Muscle of leg (tissue), 11 donors: ENCODE results near the gene ADARB2. TPM values are rescaled to one million over a fixed set of nuclear protein-coding genes. Genes with fewer than 3 reads are reported as not detected.

Source experiments
- DNase-seq: peaks from one replicate; pipeline ENCODE4 v3.0.0; 2013
- H3K27ac ChIP-seq: one replicate; pipeline ENCODE4 v1.5.1; 2013; ENCODE audit warnings: mild to moderate bottlenecking, low read length, control low read depth
- H3K27me3 ChIP-seq: one replicate; pipeline ENCODE4 v1.6.1; 2013; ENCODE audit warnings: low read length; ENCODE audit not compliant: control insufficient read depth, insufficient read depth
- H3K36me3 ChIP-seq: one replicate; pipeline ENCODE4 v1.6.1; 2013; ENCODE audit warnings: low read length; ENCODE audit not compliant: control insufficient read depth, insufficient read depth
- H3K4me1 ChIP-seq: one replicate; pipeline ENCODE4 v1.6.1; 2013; ENCODE audit warnings: low read length; ENCODE audit not compliant: control insufficient read depth, insufficient read depth
- H3K4me3 ChIP-seq: one replicate; pipeline ENCODE4 v1.5.1; 2013; ENCODE audit warnings: low read length, control low read depth
- H3K9me3 ChIP-seq: replicated peaks from 2 replicates; pipeline ENCODE4 v1.6.1; 2013; ENCODE audit warnings: low read depth, low read length; ENCODE audit not compliant: control insufficient read depth
- WGBS: methylation state at CpG from one replicate; pipeline ENCODE4 v1.1.5; 2013; ENCODE audit warnings: missing lambda C conversion rate; ENCODE audit not compliant: insufficient coverage; 5-methylcytosine and 5-hydroxymethylcytosine counted together
- polyA plus RNA-seq, 8 donors: library from polyadenylated mRNA; unstranded; fragments of 120-200 nt; gene quantifications; one replicate each; pipeline versions ENCODE4 v1.2.1 to v1.2.3, GENCODE V29; 2013; ENCODE audit warnings: inconsistent platforms in 1 of 8, low replicate concordance in 1 of 8; ENCODE audit not compliant: insufficient read length in 8 of 8, insufficient read depth in 1 of 8
- total RNA-seq: library from RNA; stranded (reverse); fragments of 120-200 nt; gene quantifications from one replicate; pipeline ENCODE4 v1.2.4, GENCODE V29; 2013

The ADARB2 gene
- total and polyA plus RNA-seq, 9 donors = 0.13 to 0.38 (median 0.23) TPM

GRCh38 chr10:1657479-1657878, 79.8 kb downstream of the ADARB2 start:
- H3K4me1 ChIP-seq = no peaks in the 10 kb centered on the region
- no peak overlapping the region for H3K4me3 ChIP-seq
- peak; percentile 7 for DNase-seq
- WGBS = 13% methylated on average over 6 of the region's 7 CpGs
- peaks cover 4% of the 10 kb centered on the region for H3K27me3 ChIP-seq
- H3K9me3 ChIP-seq = no peaks in the 10 kb centered on the region
- H3K27ac ChIP-seq = no peak overlapping the region
- H3K36me3 ChIP-seq = no peaks in the 10 kb centered on the region

GRCh38 chr10:1655367-1655766, 82.0 kb downstream of the ADARB2 start:
- peaks cover 4% of the 10 kb centered on the region for H3K27me3 ChIP-seq
- no peaks in the 10 kb centered on the region for H3K36me3 ChIP-seq
- H3K9me3 ChIP-seq = no peaks in the 10 kb centered on the region
- no peak overlapping the region for H3K4me3 ChIP-seq
- no CpG with 5 or more reads among the region's 3 CpGs for WGBS
- H3K4me1 ChIP-seq = no peaks in the 10 kb centered on the region
- DNase-seq = no peak
- no peak overlapping the region for H3K27ac ChIP-seq

GRCh38 chr10:1654811-1655356, 82.4 kb downstream of the ADARB2 start:
- peaks cover 4% of the 10 kb centered on the region for H3K27me3 ChIP-seq
- DNase-seq = no peak
- no peak overlapping the region for H3K27ac ChIP-seq
- no peaks in the 10 kb centered on the region for H3K36me3 ChIP-seq
- 74% methylated on average over 4 of the region's 9 CpGs for WGBS
- H3K4me3 ChIP-seq = no peak overlapping the region
- no peaks in the 10 kb centered on the region for H3K9me3 ChIP-seq
- H3K4me1 ChIP-seq = no peaks in the 10 kb centered on the region

- no peaks in the 10 kb centered on the region for H3K9me3 ChIP-seq
These were observed 83.1 kb downstream of the ADARB2 start for GRCh38 chr10:1654247-1654646.

GRCh38 chr10:1653321-1653720, 84.0 kb downstream of the ADARB2 start:
- Histone ChIP-seq H3K36me3 (no peaks in the 10 kb centered on the region), H3K9me3 (no peaks in the 10 kb centered on the region), H3K27me3 (peaks cover 2% of the 10 kb centered on the region), H3K4me1 (no peaks in the 10 kb centered on the region), H3K27ac (no peak overlapping the region), H3K4me3 (no peak overlapping the region)
- 79% methylated on average over 11 of the region's 11 CpGs for WGBS
- no peak for DNase-seq

More at GRCh38 chr10:1654247-1654646, 83.1 kb downstream of the ADARB2 start:
- Histone ChIP-seq H3K4me1 (no peaks in the 10 kb centered on the region), H3K36me3 (no peaks in the 10 kb centered on the region), H3K4me3 (no peak overlapping the region), H3K27ac (no peak overlapping the region), H3K27me3 (peaks cover 4% of the 10 kb centered on the region)
- WGBS = 68% methylated on average over 6 of the region's 6 CpGs
- no peak for DNase-seq

GRCh38 chr10:1652151-1652550, 85.2 kb downstream of the ADARB2 start:
- 63% methylated on average over 5 of the region's 9 CpGs for WGBS
- no peaks in the 10 kb centered on the region for H3K27me3 ChIP-seq

GRCh38 chr10:1651270-1651966, 85.9 kb downstream of the ADARB2 start:
- Histone ChIP-seq H3K9me3 (no peaks in the 10 kb centered on the region), H3K36me3 (no peaks in the 10 kb centered on the region), H3K4me1 (no peaks in the 10 kb centered on the region), H3K4me3 (no peak overlapping the region), H3K27ac (no peak overlapping the region), H3K27me3 (no peaks in the 10 kb centered on the region)
- DNase-seq = no peak
- WGBS = 68% methylated on average over 11 of the region's 20 CpGs

More at GRCh38 chr10:1652151-1652550, 85.2 kb downstream of the ADARB2 start:
- no peak overlapping the region for H3K4me3 ChIP-seq
- H3K27ac ChIP-seq = no peak overlapping the region
- no peaks in the 10 kb centered on the region for H3K4me1 ChIP-seq
- H3K9me3 ChIP-seq = no peaks in the 10 kb centered on the region
- no peak for DNase-seq
- no peaks in the 10 kb centered on the region for H3K36me3 ChIP-seq

- no peak overlapping the region for H3K27ac ChIP-seq
- DNase-seq = no peak
- H3K4me3 ChIP-seq = no peak overlapping the region
- WGBS = 69% methylated on average over 16 of the region's 25 CpGs
- no peaks in the 10 kb centered on the region for H3K9me3 ChIP-seq
- H3K36me3 ChIP-seq = no peaks in the 10 kb centered on the region
- no peaks in the 10 kb centered on the region for H3K27me3 ChIP-seq
- no peaks in the 10 kb centered on the region for H3K4me1 ChIP-seq
These were observed 86.6 kb downstream of the ADARB2 start for GRCh38 chr10:1650542-1651269.

- H3K9me3 ChIP-seq = no peaks in the 10 kb centered on the region
- no peak overlapping the region for H3K27ac ChIP-seq
- H3K27me3 ChIP-seq = no peaks in the 10 kb centered on the region
- no peaks in the 10 kb centered on the region for H3K4me1 ChIP-seq
- H3K36me3 ChIP-seq = no peaks in the 10 kb centered on the region
- no peak overlapping the region for H3K4me3 ChIP-seq
- DNase-seq = no peak
- 85% methylated on average over 12 of the region's 12 CpGs for WGBS
These were observed 88.7 kb downstream of the ADARB2 start for GRCh38 chr10:1648648-1649047.

GRCh38 chr10:1646332-1646731, 91.0 kb downstream of the ADARB2 start:
- Histone ChIP-seq H3K4me3 (no peak overlapping the region), H3K4me1 (no peaks in the 10 kb centered on the region), H3K36me3 (no peaks in the 10 kb centered on the region), H3K9me3 (no peaks in the 10 kb centered on the region), H3K27me3 (no peaks in the 10 kb centered on the region), H3K27ac (no peak overlapping the region)
- DNase-seq = no peak
- 69% methylated on average over 4 of the region's 5 CpGs for WGBS
